ENCODE data around the gene HSP90AB1. TPM values are rescaled to one million over a fixed set of nuclear protein-coding genes. Genes with fewer than 3 reads are reported as not detected.

The HSP90AB1 gene
- total and polyA plus RNA-seq, 7 experiments from 2014 or later: 345 to 750 (median 377) TPM

DNA sequence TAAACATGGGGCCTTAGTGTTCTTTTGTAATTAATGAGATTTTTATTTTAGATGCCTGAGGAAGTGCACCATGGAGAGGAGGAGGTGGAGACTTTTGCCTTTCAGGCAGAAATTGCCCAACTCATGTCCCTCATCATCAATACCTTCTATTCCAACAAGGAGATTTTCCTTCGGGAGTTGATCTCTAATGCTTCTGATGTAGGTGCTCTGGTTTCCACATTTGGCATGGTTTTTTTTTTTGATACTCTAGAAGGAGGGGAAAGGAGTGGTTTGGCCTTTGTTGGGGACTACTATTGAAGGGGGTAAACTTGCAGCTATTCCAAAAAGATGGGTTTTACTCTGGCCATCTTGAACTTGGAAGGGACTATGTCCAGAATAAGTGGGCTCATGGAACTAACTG, 1.7 kb downstream of the HSP90AB1 start:
- Mint-ChIP-seq H3K27ac (peak overlapping the region; percentile 89 to 100 (median 98)), H3K4me3 (peak overlapping the region; percentile 94 to 99 (median 98)), H3K27me3 (peaks cover 0 to 12% (median 0%) of the 10 kb centered on the region in 5 donors), H3K4me1 (peaks cover 32 to 68% (median 58%) of the 10 kb centered on the region in 7 donors), H3K9me3 (peaks cover 0 to 9% (median 0%) of the 10 kb centered on the region in 11 donors), H3K36me3 (peaks cover 18 to 55% (median 45%) of the 10 kb centered on the region in 5 donors)
- no peaks in the 10 kb centered on the region for H3K27me3 ChIP-seq (ENCODE audit: control insufficient read depth in 2 of 2, insufficient read depth in 2 of 2, low read length in 2 of 2)
- DNase-seq (no peak), ATAC-seq (no peak)
- POLR2A ChIA-PET: interaction anchor here (0.8 to 6.3 kb wide), 5 partner anchors 8 to 63 kb away, joined by 3 to 142 read pairs (median 5); partner anchors contain the start of gene SLC35B2
- H3K9me3 ChIP-seq (ENCODE audit: control insufficient read depth in 2 of 3, low read length in 3 of 3): no peaks in the 10 kb centered on the region
- CTCF ChIA-PET: interaction anchor here (1.1 to 2.3 kb wide), 3 partner anchors 8 to 20 kb away, joined by 3 to 22 read pairs (median 7); partner anchors contain the start of gene SLC35B2
- intact Hi-C loops (cut with micrococcal nuclease): loop anchor here in 1 of 2 donors (5.0 kb wide), 1 partner anchor 1476 kb away; no protein-coding TSS in a partner anchor
- peak overlapping the region; percentile 99 for H3K4me3 ChIP-seq (ENCODE audit: low read length)
- peaks cover 12 to 61% (median 41%) of the 10 kb centered on the region in 3 experiments for H3K36me3 ChIP-seq (ENCODE audit: control insufficient read depth in 2 of 3, insufficient read depth in 3 of 3, low read length in 3 of 3)
- peaks cover 15 to 19% of the 10 kb centered on the region in 2 donors for H3K4me1 ChIP-seq (ENCODE audit: control insufficient read depth in 2 of 2, insufficient read depth in 2 of 2, low read length in 2 of 2)
- H3K27ac ChIP-seq (ENCODE audit: low read depth, low read length): peak overlapping the region; percentile 93

DNA sequence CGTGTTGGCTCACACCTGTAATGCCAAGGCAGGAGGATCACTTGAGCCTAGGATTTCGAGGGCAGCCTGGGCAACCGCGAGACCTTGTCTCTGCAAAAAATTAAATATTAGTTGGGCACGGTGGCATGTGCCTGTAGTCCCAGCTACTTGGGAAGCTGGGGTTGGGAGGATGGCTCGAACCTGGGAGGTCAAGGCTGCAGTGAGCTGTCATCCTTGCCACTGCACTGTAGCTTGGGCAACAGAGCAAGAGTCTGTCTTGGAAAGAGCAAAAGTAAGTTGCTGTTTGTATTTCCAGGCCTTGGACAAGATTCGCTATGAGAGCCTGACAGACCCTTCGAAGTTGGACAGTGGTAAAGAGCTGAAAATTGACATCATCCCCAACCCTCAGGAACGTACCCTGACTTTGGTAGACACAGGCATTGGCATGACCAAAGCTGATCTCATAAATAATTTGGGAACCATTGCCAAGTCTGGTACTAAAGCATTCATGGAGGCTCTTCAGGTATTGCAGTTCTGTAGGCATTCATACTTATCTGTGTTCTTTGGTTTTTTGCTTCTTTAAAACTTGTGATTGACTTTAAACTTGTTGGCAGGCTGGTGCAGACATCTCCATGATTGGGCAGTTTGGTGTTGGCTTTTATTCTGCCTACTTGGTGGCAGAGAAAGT, 2.3 kb downstream of the HSP90AB1 start:
- Mint-ChIP-seq H3K27me3 (peaks cover 0 to 9% (median 0%) of the 10 kb centered on the region in 5 donors), H3K9me3 (peaks cover 0 to 9% (median 0%) of the 10 kb centered on the region in 11 donors), H3K27ac (peak overlapping the region in 7 of 9 donors; percentile 60 to 99 (median 98)), H3K4me3 (peak overlapping the region; percentile 94 to 99 (median 98)), H3K4me1 (peaks cover 32 to 75% (median 63%) of the 10 kb centered on the region in 7 donors), H3K36me3 (peaks cover 18 to 57% (median 47%) of the 10 kb centered on the region in 5 donors)
- Histone ChIP-seq H3K9me3 (ENCODE audit: control insufficient read depth in 2 of 3, low read length in 3 of 3) (no peaks in the 10 kb centered on the region), H3K4me3 (ENCODE audit: low read length) (peak overlapping the region; percentile 99), H3K27me3 (ENCODE audit: control insufficient read depth in 2 of 2, insufficient read depth in 2 of 2, low read length in 2 of 2) (no peaks in the 10 kb centered on the region), H3K27ac (ENCODE audit: low read depth, low read length) (peak overlapping the region; percentile 93), H3K4me1 (ENCODE audit: control insufficient read depth in 2 of 2, insufficient read depth in 2 of 2, low read length in 2 of 2) (peaks cover 15 to 19% of the 10 kb centered on the region in 2 donors), H3K36me3 (ENCODE audit: control insufficient read depth in 2 of 3, insufficient read depth in 3 of 3, low read length in 3 of 3) (peaks cover 14 to 67% (median 44%) of the 10 kb centered on the region in 3 experiments)
- CTCF ChIA-PET: interaction anchor here (1.0 to 1.1 kb wide), 2 partner anchors 17 to 153 kb away, joined by 3 read pairs; no protein-coding TSS in a partner anchor
- intact Hi-C loops (cut with micrococcal nuclease): loop anchor here in 1 of 2 donors (5.0 kb wide), 1 partner anchor 1477 kb away; no protein-coding TSS in a partner anchor
- no peak for DNase-seq
- ATAC-seq: no peak
- POLR2A ChIA-PET: interaction anchor here (0.7 to 6.3 kb wide), 4 partner anchors 7 to 35 kb away, joined by 3 to 142 read pairs (median 4); partner anchors contain the start of gene SLC35B2

GRCh38 chr6:44250067-44250717, 3.3 kb downstream of the HSP90AB1 start:
- intact Hi-C loops (cut with micrococcal nuclease): no loop called here
- Mint-ChIP-seq H3K27me3 (peaks cover 0 to 9% (median 0%) of the 10 kb centered on the region in 5 donors), H3K27ac (peak overlapping the region in 8 of 9 donors; percentile 6 to 99 (median 30)), H3K4me3 (peak overlapping the region in 4 of 10 donors; percentile 33 to 99 (median 78)), H3K9me3 (peaks cover 0 to 9% (median 0%) of the 10 kb centered on the region in 11 donors), H3K4me1 (peaks cover 31 to 82% (median 71%) of the 10 kb centered on the region in 7 donors), H3K36me3 (peaks cover 18 to 62% (median 47%) of the 10 kb centered on the region in 5 donors)
- no peak overlapping the region for H3K27ac ChIP-seq (ENCODE audit: low read depth, low read length)
- H3K4me1 ChIP-seq (ENCODE audit: control insufficient read depth in 2 of 2, insufficient read depth in 2 of 2, low read length in 2 of 2): peaks cover 15 to 19% of the 10 kb centered on the region in 2 donors
- ChIA-PET CTCF (interaction anchor here (1.0 kb wide), 1 partner anchor 154 kb away, joined by 3 read pairs; no protein-coding TSS in a partner anchor), POLR2A (interaction anchor here (0.7 to 1.2 kb wide), 2 partner anchors 8 to 36 kb away, joined by 3 read pairs; no protein-coding TSS in a partner anchor)
- H3K27me3 ChIP-seq (ENCODE audit: control insufficient read depth in 2 of 2, insufficient read depth in 2 of 2, low read length in 2 of 2): no peaks in the 10 kb centered on the region
- ATAC-seq (no peak), DNase-seq (no peak)
- no peaks in the 10 kb centered on the region for H3K9me3 ChIP-seq (ENCODE audit: control insufficient read depth in 2 of 3, low read length in 3 of 3)
- peaks cover 20 to 77% (median 44%) of the 10 kb centered on the region in 3 experiments for H3K36me3 ChIP-seq (ENCODE audit: control insufficient read depth in 2 of 3, insufficient read depth in 3 of 3, low read length in 3 of 3)
- no peak overlapping the region for H3K4me3 ChIP-seq (ENCODE audit: low read length)

DNA sequence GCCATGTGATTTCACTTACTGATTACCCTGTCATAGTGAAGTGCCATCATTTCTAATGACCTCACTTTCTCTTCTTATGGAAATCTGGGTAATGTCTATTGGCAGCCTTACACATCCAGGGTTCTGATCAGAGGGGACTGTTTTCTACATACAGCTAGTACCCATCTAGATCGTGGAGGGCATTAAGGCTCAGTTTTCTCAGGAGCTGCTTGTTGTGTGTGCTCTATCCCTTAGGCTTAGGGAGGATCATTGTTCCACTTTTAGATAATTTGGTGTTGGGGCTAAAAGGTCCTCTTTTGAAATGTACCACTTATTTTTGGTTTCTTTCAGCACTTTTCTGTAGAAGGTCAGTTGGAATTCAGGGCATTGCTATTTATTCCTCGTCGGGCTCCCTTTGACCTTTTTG, 3.8 kb downstream of the HSP90AB1 start:
- Mint-ChIP-seq H3K27me3 (peaks cover 0 to 7% (median 0%) of the 10 kb centered on the region in 5 donors), H3K9me3 (peaks cover 0 to 9% (median 0%) of the 10 kb centered on the region in 11 donors), H3K27ac (peak overlapping the region in 5 of 9 donors; percentile 17 to 99 (median 35)), H3K4me3 (no peak overlapping the region), H3K4me1 (peaks cover 28 to 83% (median 71%) of the 10 kb centered on the region in 7 donors), H3K36me3 (peaks cover 18 to 67% (median 47%) of the 10 kb centered on the region in 5 donors)
- Histone ChIP-seq H3K27ac (ENCODE audit: low read depth, low read length) (no peak overlapping the region), H3K4me1 (ENCODE audit: control insufficient read depth in 2 of 2, insufficient read depth in 2 of 2, low read length in 2 of 2) (peaks cover 16 to 18% of the 10 kb centered on the region in 2 donors), H3K4me3 (ENCODE audit: low read length) (no peak overlapping the region), H3K27me3 (ENCODE audit: control insufficient read depth in 2 of 2, insufficient read depth in 2 of 2, low read length in 2 of 2) (no peaks in the 10 kb centered on the region), H3K36me3 (ENCODE audit: control insufficient read depth in 2 of 3, insufficient read depth in 3 of 3, low read length in 3 of 3) (peaks cover 20 to 82% (median 44%) of the 10 kb centered on the region in 3 experiments), H3K9me3 (ENCODE audit: control insufficient read depth in 2 of 3, low read length in 3 of 3) (no peaks in the 10 kb centered on the region)
- POLR2A ChIA-PET: interaction anchor here (1.2 kb wide), 1 partner anchor 8 kb away, joined by 3 read pairs; no protein-coding TSS in a partner anchor
- intact Hi-C loops (cut with micrococcal nuclease): no loop called here
- no peak for DNase-seq
- CTCF ChIA-PET: no interaction called here
- no peak for ATAC-seq

DNA sequence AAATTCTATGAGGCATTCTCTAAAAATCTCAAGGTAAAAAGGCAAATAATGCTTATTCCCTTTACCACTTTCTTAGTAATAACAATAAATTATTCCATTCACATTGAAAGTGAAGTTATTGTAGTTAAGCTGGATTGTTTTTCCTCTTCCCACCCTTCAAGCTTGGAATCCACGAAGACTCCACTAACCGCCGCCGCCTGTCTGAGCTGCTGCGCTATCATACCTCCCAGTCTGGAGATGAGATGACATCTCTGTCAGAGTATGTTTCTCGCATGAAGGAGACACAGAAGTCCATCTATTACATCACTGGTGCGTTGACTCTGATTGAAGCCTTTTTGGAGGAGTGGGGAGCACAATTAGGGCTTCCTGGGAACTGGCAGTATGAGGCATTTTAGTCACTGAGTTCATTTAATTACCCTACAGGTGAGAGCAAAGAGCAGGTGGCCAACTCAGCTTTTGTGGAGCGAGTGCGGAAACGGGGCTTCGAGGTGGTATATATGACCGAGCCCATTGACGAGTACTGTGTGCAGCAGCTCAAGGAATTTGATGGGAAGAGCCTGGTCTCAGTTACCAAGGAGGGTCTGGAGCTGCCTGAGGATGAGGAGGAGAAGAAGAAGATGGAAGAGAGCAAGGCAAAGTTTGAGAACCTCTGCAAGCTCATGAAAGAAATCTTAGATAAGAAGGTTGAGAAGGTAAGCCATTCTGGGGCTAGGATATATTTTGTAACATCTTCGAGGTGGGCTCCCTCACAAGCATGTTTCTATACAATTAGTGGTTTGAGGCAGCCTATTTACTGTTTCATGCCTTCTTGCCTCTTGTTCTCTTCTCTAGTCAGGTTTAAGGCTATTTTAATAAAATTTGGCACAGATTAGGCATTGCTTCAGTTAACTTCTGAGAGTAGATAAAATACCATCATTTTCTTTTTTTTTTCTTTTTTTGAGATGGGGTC, 4.9 kb downstream of the HSP90AB1 start:
- ChIA-PET POLR2A (interaction anchor here (0.8 to 1.2 kb wide), 3 partner anchors 9 to 27 kb away, joined by 3 to 4 read pairs (median 4); no protein-coding TSS in a partner anchor), CTCF (interaction anchor here (0.6 to 1.0 kb wide), 3 partner anchors 9 to 1470 kb away, joined by 3 read pairs; partner anchors contain the start of gene BICRAL)
- no peak overlapping the region for H3K4me3 ChIP-seq (ENCODE audit: low read length)
- peaks cover 18 to 68% (median 47%) of the 10 kb centered on the region in 5 donors for H3K36me3 Mint-ChIP-seq
- DNase-seq (no peak), ATAC-seq (no peak)
- H3K27ac ChIP-seq (ENCODE audit: low read depth, low read length): no peak overlapping the region
- peaks cover 0 to 12% (median 0%) of the 10 kb centered on the region in 11 donors for H3K9me3 Mint-ChIP-seq
- no peaks in the 10 kb centered on the region for H3K27me3 ChIP-seq (ENCODE audit: control insufficient read depth in 2 of 2, insufficient read depth in 2 of 2, low read length in 2 of 2)
- peaks cover 36 to 90% (median 78%) of the 10 kb centered on the region in 7 donors for H3K4me1 Mint-ChIP-seq
- peaks cover 20 to 84% (median 44%) of the 10 kb centered on the region in 3 experiments for H3K36me3 ChIP-seq (ENCODE audit: control insufficient read depth in 2 of 3, insufficient read depth in 3 of 3, low read length in 3 of 3)
- no peaks in the 10 kb centered on the region for H3K9me3 ChIP-seq (ENCODE audit: control insufficient read depth in 2 of 3, low read length in 3 of 3)
- H3K27me3 Mint-ChIP-seq: peaks cover 0 to 5% (median 0%) of the 10 kb centered on the region in 5 donors
- intact Hi-C loops (cut with micrococcal nuclease): no loop called here
- H3K27ac Mint-ChIP-seq: peak overlapping the region in 6 of 9 donors; percentile 5 to 77 (median 57)
- peaks cover 21 to 26% of the 10 kb centered on the region in 2 donors for H3K4me1 ChIP-seq (ENCODE audit: control insufficient read depth in 2 of 2, insufficient read depth in 2 of 2, low read length in 2 of 2)
- peak overlapping the region in 2 of 10 donors; percentile 5 to 19 for H3K4me3 Mint-ChIP-seq

Measured in naive thymus-derived CD4-positive, alpha-beta T cell (primary cell).